ENCODE data around the gene TBC1D22A. TPM values are rescaled to one million over a fixed set of nuclear protein-coding genes. Genes with fewer than 3 reads are reported as not detected.

TBC1D22A gene
- total and polyA plus RNA-seq, 9 of the 15 experiments (the other 6 are each of a cell fraction or from before 2014, with no cell fraction given): 0.20 to 11.5 (median 5.2) TPM

GRCh38 chr22:47209040-47209514, 446.6 kb downstream of the TBC1D22A start:
- POLR2A ChIA-PET: no interaction called here
- DNase-seq (ENCODE audit: extremely low read depth in 1 of 4, low spot score in 3 of 4): no peak
- no peak for TF ChIP-seq KLF13 (tag; IDR thresholded peaks at IDR 0.05; ENCODE audit: borderline replicate concordance, low read depth)
- no peak for TF ChIP-seq AFF4 (CRISPR knock-in tag; IDR thresholded peaks at IDR 0.05)
- no peak for TF ChIP-seq ETS1 (conservative IDR thresholded peaks at IDR 0.05; ENCODE audit: control insufficient read depth, low read depth, low read length)
- TF ChIP-seq PHTF2 (CRISPR knock-in tag; IDR thresholded peaks at IDR 0.05): no peak
- TF ChIP-seq PREB (CRISPR knock-in tag; IDR thresholded peaks at IDR 0.05): no peak
- TF ChIP-seq FOXP1 (CRISPR knock-in tag; IDR thresholded peaks at IDR 0.05): no peak

More at GRCh38 chr22:47209040-47209514, 446.6 kb downstream of the TBC1D22A start:
- peaks cover 2 to 13% of the 10 kb centered on the region in 2 experiments; a peak in 2 of 5 replicates for H3K27me3 ChIP-seq (ENCODE audit: control insufficient read depth in 2 of 2, insufficient read depth in 2 of 2, low read length in 2 of 2)
- H3K4me2 ChIP-seq (ENCODE audit: insufficient read depth, low read length): no peak overlapping the region
- no peaks in the 10 kb centered on the region; the same call in 1 of the 2 replicates for H4K20me1 ChIP-seq (replicated peaks; ENCODE audit: control insufficient read depth, insufficient read depth, low read length)
- H3K4me3 ChIP-seq: no peak overlapping the region
- H3K4me1 ChIP-seq (replicated peaks in 1 of 2; ENCODE audit: control insufficient read depth in 2 of 2, insufficient read depth in 2 of 2, low read length in 2 of 2): no peaks in the 10 kb centered on the region; a peak in 1 of 5 replicates
- no peak overlapping the region for H3K27ac ChIP-seq (ENCODE audit: extremely low read depth, low read depth, low read length)
- H3K9me3 ChIP-seq (replicated peaks; ENCODE audit: control insufficient read depth, insufficient read depth, low read depth, low read length): no peaks in the 10 kb centered on the region
- no peaks in the 10 kb centered on the region for H3K36me3 ChIP-seq (ENCODE audit: control insufficient read depth, insufficient read depth, low read length)
- 0% methylated on average over 6 of the region's 12 CpGs for WGBS (ENCODE audit: insufficient coverage, low coverage, missing lambda C conversion rate)
- ATAC-seq (no peak), FAIRE-seq (no peak)
- H3K9me1 ChIP-seq (ENCODE audit: control insufficient read depth, insufficient read depth, low read length): no peaks in the 10 kb centered on the region
- H3K9ac ChIP-seq (ENCODE audit: insufficient read depth in 1 of 2, low read depth in 2 of 2, low read length in 2 of 2): no peak overlapping the region
- BruUV-seq (replicated peaks): no TSS peak
- H3K79me2 ChIP-seq (ENCODE audit: control insufficient read depth, insufficient read depth, low read length): no peaks in the 10 kb centered on the region
- CTCF ChIA-PET (ENCODE audit: low intra/inter-chr PET ratio): no interaction called here
- intact Hi-C loops (cut with micrococcal nuclease): no loop called here
- no peak overlapping the region for H2AFZ ChIP-seq (ENCODE audit: low read depth, low read length)
- in situ Hi-C loops (cut with MboI): no loop called here

Data from K562 (cell line).